D721Med (cell line): ENCODE results near the gene TARS2.

Source experiments
- DNase-seq: peaks from one replicate; pipeline ENCODE4 v3.0.0; 2011; ENCODE audit warnings: low spot score; ENCODE audit not compliant: insufficient read length
- FAIRE-seq: peaks from 2 replicates; lab custom pipeline; 2011; peaks lifted over from hg19 to GRCh38; lab: Jason Lieb, UNC
- CTCF ChIP-seq: IDR thresholded peaks from 2 replicates; pipeline ENCODE4 v1.5.1; 2012; ENCODE audit warnings: mild to moderate bottlenecking, control low read depth; ENCODE audit not compliant: insufficient read depth; ENCODE audit errors: missing control alignments

The TARS2 gene

GRCh38 chr1:150469291-150469690, 17.9 kb upstream of the TARS2 start:
- DNase-seq: no peak
- FAIRE-seq: no peak
- TF ChIP-seq CTCF: no peak

GRCh38 chr1:150472601-150473200, 14.5 kb upstream of the TARS2 start:
- DNase-seq (no peak), FAIRE-seq (no peak)
- TF ChIP-seq CTCF: no peak

- DNase-seq (no peak), FAIRE-seq (peak; percentile 21)
- TF ChIP-seq CTCF: no peak
Measured at GRCh38 chr1:150473659-150474058, 13.6 kb upstream of the TARS2 start.

GRCh38 chr1:150474869-150475268, 12.3 kb upstream of the TARS2 start:
- DNase-seq (no peak), FAIRE-seq (no peak)
- TF ChIP-seq CTCF: no peak

GRCh38 chr1:150476754-150477153, 10.5 kb upstream of the TARS2 start:
- no peak for TF ChIP-seq CTCF
- DNase-seq (no peak), FAIRE-seq (no peak)

GRCh38 chr1:150477320-150477719, 9.9 kb upstream of the TARS2 start:
- TF ChIP-seq CTCF: no peak
- DNase-seq (no peak), FAIRE-seq (no peak)

- FAIRE-seq: no peak
- TF ChIP-seq CTCF: no peak
Measured at GRCh38 chr1:150477733-150478132, 9.5 kb upstream of the TARS2 start.

More at GRCh38 chr1:150477733-150478132, 9.5 kb upstream of the TARS2 start:
- no peak for DNase-seq
